ENCODE data around the gene OTOP1.

GRCh38 chr4:4259484-4260100 is 32.9 kb upstream of the OTOP1 start:
- TF ChIP-seq CTCF (IDR thresholded peaks at IDR 0.05) (no peak), POLR2A (IDR thresholded peaks at IDR 0.05) (no peak), POLR2AphosphoS5 (IDR thresholded peaks at IDR 0.05) (no peak)

Data from prostate gland (tissue), 2 donors.